Loucy (cell line): ENCODE measurements around the gene RCN2.

Experiments used
- CTCF ChIP-seq: fragments of 200-600 bp; sonication (generic); conservative IDR thresholded peaks from 2 replicates; pipeline ENCODE4 v1.5.1; 2014; ENCODE audit warnings: mild to moderate bottlenecking, antibody characterized with exemption, low read length
- EZH2phosphoT487 ChIP-seq: fragments of 200-600 bp; IDR thresholded peaks from 2 replicates; pipeline ENCODE4 v1.6.1; 2018; ENCODE audit warnings: antibody characterized with exemption, mild to moderate bottlenecking, moderate library complexity, borderline replicate concordance

- TF ChIP-seq CTCF (no peak), EZH2phosphoT487 (no peak)
Observed at GRCh38 chr15:76947454-76947853, 15.9 kb downstream of the RCN2 start.
